SK-N-DZ (cell line): ENCODE measurements around the gene PLK4. TPM values are rescaled to one million over a fixed set of nuclear protein-coding genes. Genes with fewer than 3 reads are reported as not detected.
"Not testable (repeated sequence)": the region's sequence is repeated elsewhere in the genome, so short reads cannot be mapped to it uniquely, and the experiment has no call there.

ENCODE experiments used
- DNase-seq: peaks from one replicate; pipeline ENCODE4 v3.0.0-alpha.2; 2015; ENCODE audit warnings: low spot score
- polyA plus RNA-seq, 2 experiments: library from polyadenylated mRNA; depleted of rRNA; stranded (reverse); fragments of >200 nt; gene quantifications; 2 replicates each; pipeline ENCODE4 v1.2.3, GENCODE V29; 2014

Gene PLK4
- 34.7 and 40.7 TPM in 2 replicates for polyA plus RNA-seq (2014; cell fraction: cytosol; rRNA removed)
- 140 and 206 TPM in 2 replicates for polyA plus RNA-seq (2014; cell fraction: nucleus; rRNA removed)

GRCh38 chr4:127880763-127881562 is at the start of gene PLK4:
PLK4 (plus strand) TSS chr4:127880893; CDS start chr4:127881135, 242 bp downstream.
- peak; percentile 94 for DNase-seq

- no peak for DNase-seq
These were observed 48.1 kb upstream of the PLK4 start for GRCh38 chr4:127832585-127832984.

GRCh38 chr4:127843704-127844600 is 36.7 kb upstream of the PLK4 start:
- DNase-seq: no peak

GRCh38 chr4:127844601-127845116 is 36.0 kb upstream of the PLK4 start:
- no peak for DNase-seq

- no peak for DNase-seq
These were observed 34.6 kb upstream of the PLK4 start for GRCh38 chr4:127846061-127846460.

GRCh38 chr4:127846765-127847164 is 33.9 kb upstream of the PLK4 start:
- DNase-seq: no peak

GRCh38 chr4:127849505-127850234 is 31.0 kb upstream of the PLK4 start:
- DNase-seq: no peak

GRCh38 chr4:127852661-127853060 is 28.0 kb upstream of the PLK4 start:
- no peak for DNase-seq

- no peak for DNase-seq
These were observed 24.4 kb upstream of the PLK4 start for GRCh38 chr4:127856196-127856812.

- DNase-seq: no peak
These were observed 23.8 kb upstream of the PLK4 start for GRCh38 chr4:127856813-127857447.

- no peak for DNase-seq
These were observed 23.1 kb upstream of the PLK4 start for GRCh38 chr4:127857641-127858040.

- DNase-seq: no peak
These were observed 12.5 kb upstream of the PLK4 start for GRCh38 chr4:127868196-127868595.

- no peak for DNase-seq
These were observed 10.4 kb upstream of the PLK4 start for GRCh38 chr4:127870281-127870680.

GRCh38 chr4:127870688-127871087 is 10.0 kb upstream of the PLK4 start:
- DNase-seq: no peak

GRCh38 chr4:127875791-127876190 is 4.9 kb upstream of the PLK4 start:
- no peak for DNase-seq

- DNase-seq: no peak
These were observed 821 bp downstream of the PLK4 start for GRCh38 chr4:127881563-127881864.

GRCh38 chr4:127888559-127888958 is 7.9 kb downstream of the PLK4 start:
- no peak for DNase-seq

GRCh38 chr4:127889903-127890302 is 9.2 kb downstream of the PLK4 start:
- no peak for DNase-seq

GRCh38 chr4:127896069-127896468 is 15.4 kb downstream of the PLK4 start:
- DNase-seq: no peak

- no peak for DNase-seq
These were observed 15.8 kb downstream of the PLK4 start for GRCh38 chr4:127896528-127896927.

- DNase-seq: not testable (repeated sequence)
These were observed 19.0 kb downstream of the PLK4 start for GRCh38 chr4:127899682-127900081.
